SU-DHL-6 (cell line): ENCODE measurements around the gene NEK4.

Source experiments
- H2AFZ ChIP-seq: fragments of 200-600 bp; sonication (generic); 2 replicates; pipeline ENCODE4 v1.6.1; 2014; ENCODE audit warnings: low read depth, mild to moderate bottlenecking, moderate library complexity, mixed read lengths, antibody characterized with exemption, low read length; ENCODE audit not compliant: severe bottlenecking
- H3F3A ChIP-seq: fragments of 200-600 bp; shearing (Covaris generic); 2 replicates; pipeline ENCODE4 v1.6.0; 2016; ENCODE audit warnings: antibody characterized with exemption, mild to moderate bottlenecking; ENCODE audit not compliant: insufficient read depth
- H3K27ac ChIP-seq: fragments of 200-600 bp; sonication (generic); 2 replicates; pipeline ENCODE4 v1.5.1; 2016; ENCODE audit warnings: low read depth, mild to moderate bottlenecking, low read length, moderate library complexity, mixed read lengths
- H3K27me3 ChIP-seq: fragments of 200-600 bp; sonication (generic), shearing (Covaris generic); 2 replicates; pipeline ENCODE4 v1.6.0; 2014; ENCODE audit warnings: mild to moderate bottlenecking, low read length
- H3K36me3 ChIP-seq: fragments of 200-600 bp; sonication (generic); 2 replicates; pipeline ENCODE4 v1.6.1; 2014; ENCODE audit warnings: mild to moderate bottlenecking, low read length, mixed read lengths
- H3K4me2 ChIP-seq: fragments of 300-600, 200-600 bp; shearing (Covaris generic), sonication (generic); 2 replicates; pipeline ENCODE4 v1.6.0; 2014; ENCODE audit warnings: low read length, low read depth, mild to moderate bottlenecking; ENCODE audit not compliant: poor library complexity, severe bottlenecking
- H3K4me3 ChIP-seq: fragments of 200-600 bp; sonication (generic); 2 replicates; pipeline ENCODE4 v1.5.1; 2014; ENCODE audit warnings: antibody characterized with exemption, low read length, mild to moderate bottlenecking, mixed read lengths; ENCODE audit not compliant: insufficient read depth, poor library complexity, severe bottlenecking
- H3K79me2 ChIP-seq: fragments of 200-600 bp; sonication (generic); 2 replicates; pipeline ENCODE4 v1.6.1; 2014; ENCODE audit warnings: mild to moderate bottlenecking, low read length, moderate library complexity; ENCODE audit not compliant: insufficient read depth
- H3K9ac ChIP-seq: fragments of 200-600 bp; sonication (generic); 2 replicates; pipeline ENCODE4 v1.7.0; 2014; ENCODE audit warnings: mild to moderate bottlenecking, low read length
- H3K9me2 ChIP-seq: fragments of 200-600 bp; sonication (generic); replicated peaks from 2 replicates; pipeline ENCODE4 v1.6.1; 2014; ENCODE audit warnings: low read length; ENCODE audit not compliant: insufficient read depth
- H3K9me3 ChIP-seq: fragments of 200-600 bp; sonication (generic); 2 replicates; pipeline ENCODE4 v1.6.1; 2014; ENCODE audit warnings: low read length, mixed read lengths; ENCODE audit not compliant: insufficient read depth
- H4K20me1 ChIP-seq: fragments of 200-600 bp; sonication (generic); 2 replicates; pipeline ENCODE4 v1.6.1; 2014; ENCODE audit warnings: low read depth, mild to moderate bottlenecking, antibody characterized with exemption, low read length, moderate library complexity, mixed read lengths
- EZH2phosphoT487 ChIP-seq: fragments of 200-600 bp; sonication (generic), shearing (Covaris generic); conservative IDR thresholded peaks from 2 replicates; pipeline ENCODE4 v1.6.1; 2018; ENCODE audit warnings: mild to moderate bottlenecking, antibody characterized with exemption, low read length, moderate library complexity, mixed read lengths
- TF ChIP-seq, protein P1 (sequence below): fragments of 200-600 bp; sonication (generic); IDR thresholded peaks from one replicate; pipeline ENCODE4 v1.5.1; 2017; ENCODE audit warnings: antibody characterized with exemption, mild to moderate bottlenecking, low read length, moderate library complexity; ENCODE audit not compliant: insufficient read depth, poor library complexity, severe bottlenecking

NEK4 gene

GRCh38 chr3:52775877-52776276 is 5.1 kb upstream of the NEK4 start:
- Histone ChIP-seq H3K9me3 (no peaks in the 10 kb centered on the region), H4K20me1 (no peaks in the 10 kb centered on the region), H3K36me3 (no peaks in the 10 kb centered on the region), H3K9me2 (no peaks in the 10 kb centered on the region), H3K27me3 (no peaks in the 10 kb centered on the region), H3K79me2 (no peaks in the 10 kb centered on the region), H3K4me3 (no peak overlapping the region), H3K9ac (no peak overlapping the region), H2AFZ (no peak overlapping the region), H3K27ac (no peak overlapping the region), H3F3A (no peaks in the 10 kb centered on the region; the same call in 1 of the 2 replicates), H3K4me2 (no peak overlapping the region)
- TF ChIP-seq, protein P1, sequence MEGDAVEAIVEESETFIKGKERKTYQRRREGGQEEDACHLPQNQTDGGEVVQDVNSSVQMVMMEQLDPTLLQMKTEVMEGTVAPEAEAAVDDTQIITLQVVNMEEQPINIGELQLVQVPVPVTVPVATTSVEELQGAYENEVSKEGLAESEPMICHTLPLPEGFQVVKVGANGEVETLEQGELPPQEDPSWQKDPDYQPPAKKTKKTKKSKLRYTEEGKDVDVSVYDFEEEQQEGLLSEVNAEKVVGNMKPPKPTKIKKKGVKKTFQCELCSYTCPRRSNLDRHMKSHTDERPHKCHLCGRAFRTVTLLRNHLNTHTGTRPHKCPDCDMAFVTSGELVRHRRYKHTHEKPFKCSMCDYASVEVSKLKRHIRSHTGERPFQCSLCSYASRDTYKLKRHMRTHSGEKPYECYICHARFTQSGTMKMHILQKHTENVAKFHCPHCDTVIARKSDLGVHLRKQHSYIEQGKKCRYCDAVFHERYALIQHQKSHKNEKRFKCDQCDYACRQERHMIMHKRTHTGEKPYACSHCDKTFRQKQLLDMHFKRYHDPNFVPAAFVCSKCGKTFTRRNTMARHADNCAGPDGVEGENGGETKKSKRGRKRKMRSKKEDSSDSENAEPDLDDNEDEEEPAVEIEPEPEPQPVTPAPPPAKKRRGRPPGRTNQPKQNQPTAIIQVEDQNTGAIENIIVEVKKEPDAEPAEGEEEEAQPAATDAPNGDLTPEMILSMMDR = no peak
- TF ChIP-seq EZH2phosphoT487 = no peak

DNA sequence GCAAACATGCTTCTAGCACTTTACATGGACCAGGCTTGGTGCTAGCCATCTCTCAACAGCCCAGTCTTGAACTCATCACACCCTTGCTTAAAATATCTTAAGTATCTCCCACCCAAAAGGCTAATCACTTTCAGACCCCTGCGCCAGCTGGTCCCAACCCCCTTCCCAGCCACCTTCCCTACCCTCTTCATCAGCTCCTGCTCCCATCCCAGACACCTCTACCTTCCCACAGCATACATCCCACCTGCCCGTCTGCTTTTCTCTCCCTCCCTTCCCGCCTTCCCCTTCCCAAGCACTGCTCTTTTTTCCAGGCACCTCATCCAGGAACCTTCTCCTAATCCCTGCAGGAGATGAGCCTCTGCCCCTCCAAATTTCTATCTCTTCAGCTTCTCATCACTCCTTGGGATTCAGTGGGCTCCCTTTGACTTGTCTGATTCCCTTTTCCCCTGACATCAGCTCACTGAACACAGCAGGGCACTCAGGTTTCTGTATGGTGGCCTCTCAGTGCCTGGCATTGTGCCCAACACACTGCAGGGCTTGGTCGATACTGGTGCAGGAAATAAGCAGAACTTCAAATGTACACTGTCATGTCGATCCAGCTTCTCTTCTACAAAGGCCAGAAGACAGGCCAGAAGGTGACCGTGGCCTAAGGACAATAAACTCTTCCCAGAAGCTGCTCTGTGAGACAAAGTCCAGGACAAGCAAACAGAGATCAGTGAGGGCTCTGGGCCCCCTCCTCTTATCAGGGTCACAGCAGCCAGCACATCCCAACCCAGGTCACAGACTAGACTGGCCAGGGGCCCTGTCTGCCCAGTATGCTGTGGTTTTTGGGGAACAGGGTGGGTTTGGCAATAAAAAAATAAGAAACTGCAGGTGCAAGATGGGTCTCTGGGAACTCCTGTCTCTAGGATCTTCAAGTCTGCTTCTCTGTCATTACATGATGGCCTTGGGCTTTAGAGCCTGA is 4.4 kb upstream of the NEK4 start:
- Histone ChIP-seq H3K9ac (no peak overlapping the region), H3K79me2 (no peaks in the 10 kb centered on the region), H3K4me2 (no peak overlapping the region), H3K27me3 (no peaks in the 10 kb centered on the region), H2AFZ (no peak overlapping the region), H3K9me3 (no peaks in the 10 kb centered on the region), H3F3A (no peaks in the 10 kb centered on the region; the same call in 1 of the 2 replicates), H3K36me3 (no peaks in the 10 kb centered on the region), H3K4me3 (no peak overlapping the region), H3K9me2 (no peaks in the 10 kb centered on the region), H3K27ac (no peak overlapping the region), H4K20me1 (no peaks in the 10 kb centered on the region)
- no peak for TF ChIP-seq EZH2phosphoT487
- TF ChIP-seq, protein P1 = no peak

GRCh38 chr3:52774066-52774713 is 3.5 kb upstream of the NEK4 start:
- TF ChIP-seq EZH2phosphoT487 = no peak
- TF ChIP-seq, protein P1 = no peak
- no peak overlapping the region for H3K27ac ChIP-seq

More at GRCh38 chr3:52774066-52774713, 3.5 kb upstream of the NEK4 start:
- Histone ChIP-seq H4K20me1 (no peaks in the 10 kb centered on the region), H3K9me3 (no peaks in the 10 kb centered on the region), H3K36me3 (no peaks in the 10 kb centered on the region), H2AFZ (no peak overlapping the region), H3K9ac (no peak overlapping the region), H3F3A (no peaks in the 10 kb centered on the region; the same call in 1 of the 2 replicates), H3K79me2 (no peaks in the 10 kb centered on the region), H3K9me2 (no peaks in the 10 kb centered on the region), H3K27me3 (no peaks in the 10 kb centered on the region), H3K4me3 (no peak overlapping the region), H3K4me2 (no peak overlapping the region)
